HepG2 (cell line): ENCODE data around the gene TLCD3B. TPM values are rescaled to one million over a fixed set of nuclear protein-coding genes. Genes with fewer than 3 reads are reported as not detected.

ENCODE experiments used
- CREM ChIP-seq, 2 experiments: sonication (generic) in 1 of 2; formaldehyde crosslinking in 1 of 2; IDR thresholded peaks; 2 replicates each; pipeline versions ENCODE4 v1.4.0 to v1.6.1; 2016 to 2020; ENCODE audit warnings: antibody characterized with exemption in 1 of 2, mild to moderate bottlenecking in 1 of 2, missing genetic modification reagents in 1 of 2
- DMTF1 ChIP-seq: sonication (generic); formaldehyde crosslinking; IDR thresholded peaks from 2 replicates; pipeline ENCODE4 v1.4.0; 2020; ENCODE audit warnings: mild to moderate bottlenecking, missing genetic modification reagents
- ELF4 ChIP-seq: sonication (generic); formaldehyde crosslinking; IDR thresholded peaks from 2 replicates; pipeline ENCODE4 v1.5.0; 2020; ENCODE audit warnings: missing genetic modification reagents, mild to moderate bottlenecking, moderate library complexity, borderline replicate concordance
- HOXA3 ChIP-seq: sonication (generic); formaldehyde crosslinking; IDR thresholded peaks from 2 replicates; pipeline ENCODE4 v1.5.0; 2020; ENCODE audit warnings: missing genetic modification reagents
- HOXA5 ChIP-seq: sonication (generic); formaldehyde crosslinking; IDR thresholded peaks from 2 replicates; pipeline ENCODE4 v1.4.0; 2020; ENCODE audit warnings: missing genetic modification reagents
- KAT8 ChIP-seq: IDR thresholded peaks from 2 replicates; pipeline ENCODE4 v1.6.1; 2016; ENCODE audit warnings: missing genetic modification reagents, missing compliant biosample characterization
- PHF8 ChIP-seq: sonication (generic); formaldehyde crosslinking; IDR thresholded peaks from 2 replicates; pipeline ENCODE4 v1.5.0; 2020; ENCODE audit warnings: missing genetic modification reagents
- SMYD3 ChIP-seq: sonication (generic); formaldehyde crosslinking; IDR thresholded peaks from 2 replicates; pipeline ENCODE4 v1.8.1; 2023; ENCODE audit warnings: mild to moderate bottlenecking, missing genetic modification reagents
- SP4 ChIP-seq: sonication (generic); formaldehyde crosslinking; IDR thresholded peaks from 2 replicates; pipeline ENCODE4 v1.8.1; 2023; ENCODE audit warnings: mild to moderate bottlenecking, missing genetic modification reagents
- ZNF737 ChIP-seq: sonication (generic); formaldehyde crosslinking; IDR thresholded peaks from 2 replicates; pipeline ENCODE4 v1.5.0; 2020; ENCODE audit warnings: missing genetic modification reagents, mild to moderate bottlenecking, borderline replicate concordance
- ZSCAN9 ChIP-seq: IDR thresholded peaks from 2 replicates; pipeline ENCODE4 v1.6.1; 2016; ENCODE audit warnings: borderline replicate concordance
- polyA plus RNA-seq, 8 experiments: library from polyadenylated mRNA; depleted of rRNA in 3 of 8; stranded (reverse) in 7 of 8; unstranded in 1 of 8; fragments of >200 nt; fragmentation: Illumina TruSeq in 4 of 8; extraction: Trizol in 4 of 8; gene quantifications; 2 replicates each; pipeline versions ENCODE4 v1.2.1 to v1.2.3, GENCODE V29; 2011 to 2016; ENCODE audit warnings: low read depth in 4 of 8, missing spikeins in 1 of 8, mixed read lengths in 1 of 8; ENCODE audit not compliant: insufficient read depth in 1 of 8
- total RNA-seq, 5 experiments: library from RNA; depleted of rRNA; stranded (reverse); fragments of >200 nt; fragmentation: Illumina TruSeq; extraction: Trizol; gene quantifications; 2 replicates each; pipeline ENCODE4 v1.2.3, GENCODE V29; 2016; ENCODE audit warnings: low read depth in 1 of 5
- TF ChIP-seq, protein P1 (sequence below): sonication (generic); formaldehyde crosslinking; conservative IDR thresholded peaks from 2 replicates; pipeline ENCODE4 v1.8.0; 2022; ENCODE audit warnings: mild to moderate bottlenecking, moderate library complexity, missing genetic modification reagents
- TF ChIP-seq, protein P2 (sequence below): sonication (generic); formaldehyde crosslinking; IDR thresholded peaks from 2 replicates; pipeline ENCODE4 v1.9.0; 2021; ENCODE audit warnings: missing genetic modification reagents, borderline replicate concordance
- TF ChIP-seq, protein P3 (sequence below): sonication (generic); formaldehyde crosslinking; IDR thresholded peaks from 2 replicates; pipeline ENCODE4 v1.5.0; 2020; ENCODE audit warnings: mild to moderate bottlenecking, missing genetic modification reagents
- TF ChIP-seq, protein P4 (sequence below), 2 experiments: sonication (generic) in 1 of 2; formaldehyde crosslinking in 1 of 2; IDR thresholded peaks; 2 replicates each; pipeline versions ENCODE4 v1.5.1 to v1.6.1; 2011 to 2020; ENCODE audit warnings: borderline replicate concordance in 1 of 2, low read depth in 1 of 2, low read length in 1 of 2, mild to moderate bottlenecking in 1 of 2, missing genetic modification reagents in 1 of 2, moderate library complexity in 1 of 2

The TLCD3B gene
- total and polyA plus RNA-seq, 2 of the 13 experiments (the other 11 are each of a cell fraction or from before 2014, with no cell fraction given) = not detected

GRCh38 chr16:30075503-30076275 lies 44.6 kb upstream of the TLCD3B start, which contains the start of gene PPP4C (continued):
- TF ChIP-seq, protein P1, sequence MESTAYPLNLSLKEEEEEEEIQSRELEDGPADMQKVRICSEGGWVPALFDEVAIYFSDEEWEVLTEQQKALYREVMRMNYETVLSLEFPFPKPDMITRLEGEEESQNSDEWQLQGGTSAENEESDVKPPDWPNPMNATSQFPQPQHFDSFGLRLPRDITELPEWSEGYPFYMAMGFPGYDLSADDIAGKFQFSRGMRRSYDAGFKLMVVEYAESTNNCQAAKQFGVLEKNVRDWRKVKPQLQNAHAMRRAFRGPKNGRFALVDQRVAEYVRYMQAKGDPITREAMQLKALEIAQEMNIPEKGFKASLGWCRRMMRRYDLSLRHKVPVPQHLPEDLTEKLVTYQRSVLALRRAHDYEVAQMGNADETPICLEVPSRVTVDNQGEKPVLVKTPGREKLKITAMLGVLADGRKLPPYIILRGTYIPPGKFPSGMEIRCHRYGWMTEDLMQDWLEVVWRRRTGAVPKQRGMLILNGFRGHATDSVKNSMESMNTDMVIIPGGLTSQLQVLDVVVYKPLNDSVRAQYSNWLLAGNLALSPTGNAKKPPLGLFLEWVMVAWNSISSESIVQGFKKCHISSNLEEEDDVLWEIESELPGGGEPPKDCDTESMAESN (CRISPR knock-in tag) = peak; percentile 65; the same call in 1 of the 2 replicates
- TF ChIP-seq, protein P2, sequence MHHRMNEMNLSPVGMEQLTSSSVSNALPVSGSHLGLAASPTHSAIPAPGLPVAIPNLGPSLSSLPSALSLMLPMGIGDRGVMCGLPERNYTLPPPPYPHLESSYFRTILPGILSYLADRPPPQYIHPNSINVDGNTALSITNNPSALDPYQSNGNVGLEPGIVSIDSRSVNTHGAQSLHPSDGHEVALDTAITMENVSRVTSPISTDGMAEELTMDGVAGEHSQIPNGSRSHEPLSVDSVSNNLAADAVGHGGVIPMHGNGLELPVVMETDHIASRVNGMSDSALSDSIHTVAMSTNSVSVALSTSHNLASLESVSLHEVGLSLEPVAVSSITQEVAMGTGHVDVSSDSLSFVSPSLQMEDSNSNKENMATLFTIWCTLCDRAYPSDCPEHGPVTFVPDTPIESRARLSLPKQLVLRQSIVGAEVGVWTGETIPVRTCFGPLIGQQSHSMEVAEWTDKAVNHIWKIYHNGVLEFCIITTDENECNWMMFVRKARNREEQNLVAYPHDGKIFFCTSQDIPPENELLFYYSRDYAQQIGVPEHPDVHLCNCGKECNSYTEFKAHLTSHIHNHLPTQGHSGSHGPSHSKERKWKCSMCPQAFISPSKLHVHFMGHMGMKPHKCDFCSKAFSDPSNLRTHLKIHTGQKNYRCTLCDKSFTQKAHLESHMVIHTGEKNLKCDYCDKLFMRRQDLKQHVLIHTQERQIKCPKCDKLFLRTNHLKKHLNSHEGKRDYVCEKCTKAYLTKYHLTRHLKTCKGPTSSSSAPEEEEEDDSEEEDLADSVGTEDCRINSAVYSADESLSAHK (CRISPR knock-in tag) = no peak
- peak; percentile 98 for TF ChIP-seq HOXA3 (CRISPR knock-in tag)
- TF ChIP-seq ZSCAN9 (CRISPR knock-in tag) = no peak
- TF ChIP-seq KAT8 = peak; percentile 97
- TF ChIP-seq DMTF1 (CRISPR knock-in tag) = 0 out of 2 replicates have a peak, but pooled peaks have one; percentile 13
- 0 out of 2 replicates have a peak, but pooled peaks have one; percentile 45 for TF ChIP-seq SMYD3 (CRISPR knock-in tag)
- TF ChIP-seq PHF8 (CRISPR knock-in tag) = peak; percentile 82
- TF ChIP-seq, protein P3, sequence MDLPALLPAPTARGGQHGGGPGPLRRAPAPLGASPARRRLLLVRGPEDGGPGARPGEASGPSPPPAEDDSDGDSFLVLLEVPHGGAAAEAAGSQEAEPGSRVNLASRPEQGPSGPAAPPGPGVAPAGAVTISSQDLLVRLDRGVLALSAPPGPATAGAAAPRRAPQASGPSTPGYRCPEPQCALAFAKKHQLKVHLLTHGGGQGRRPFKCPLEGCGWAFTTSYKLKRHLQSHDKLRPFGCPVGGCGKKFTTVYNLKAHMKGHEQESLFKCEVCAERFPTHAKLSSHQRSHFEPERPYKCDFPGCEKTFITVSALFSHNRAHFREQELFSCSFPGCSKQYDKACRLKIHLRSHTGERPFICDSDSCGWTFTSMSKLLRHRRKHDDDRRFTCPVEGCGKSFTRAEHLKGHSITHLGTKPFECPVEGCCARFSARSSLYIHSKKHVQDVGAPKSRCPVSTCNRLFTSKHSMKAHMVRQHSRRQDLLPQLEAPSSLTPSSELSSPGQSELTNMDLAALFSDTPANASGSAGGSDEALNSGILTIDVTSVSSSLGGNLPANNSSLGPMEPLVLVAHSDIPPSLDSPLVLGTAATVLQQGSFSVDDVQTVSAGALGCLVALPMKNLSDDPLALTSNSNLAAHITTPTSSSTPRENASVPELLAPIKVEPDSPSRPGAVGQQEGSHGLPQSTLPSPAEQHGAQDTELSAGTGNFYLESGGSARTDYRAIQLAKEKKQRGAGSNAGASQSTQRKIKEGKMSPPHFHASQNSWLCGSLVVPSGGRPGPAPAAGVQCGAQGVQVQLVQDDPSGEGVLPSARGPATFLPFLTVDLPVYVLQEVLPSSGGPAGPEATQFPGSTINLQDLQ (CRISPR knock-in tag) = peak; percentile 68; the same call in 1 of the 2 replicates
- TF ChIP-seq SP4 = peak; percentile 28; the same call in 1 of the 2 replicates
- TF ChIP-seq, protein P4, sequence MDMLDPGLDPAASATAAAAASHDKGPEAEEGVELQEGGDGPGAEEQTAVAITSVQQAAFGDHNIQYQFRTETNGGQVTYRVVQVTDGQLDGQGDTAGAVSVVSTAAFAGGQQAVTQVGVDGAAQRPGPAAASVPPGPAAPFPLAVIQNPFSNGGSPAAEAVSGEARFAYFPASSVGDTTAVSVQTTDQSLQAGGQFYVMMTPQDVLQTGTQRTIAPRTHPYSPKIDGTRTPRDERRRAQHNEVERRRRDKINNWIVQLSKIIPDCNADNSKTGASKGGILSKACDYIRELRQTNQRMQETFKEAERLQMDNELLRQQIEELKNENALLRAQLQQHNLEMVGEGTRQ (IDR thresholded peaks at IDR 0.05; ENCODE audit: low read depth, low read length) = no peak
- TF ChIP-seq, protein P4 (CRISPR knock-in tag; IDR thresholded peaks at IDR 0.05; ENCODE audit: borderline replicate concordance) = peak; percentile 32; the same call in 1 of the 2 replicates
- TF ChIP-seq ELF4 (CRISPR knock-in tag) = peak; percentile 98
- TF ChIP-seq ZNF737 (CRISPR knock-in tag) = no peak
- TF ChIP-seq CREM (IDR thresholded peaks at IDR 0.05) = peak; percentile 94
- TF ChIP-seq CREM (CRISPR knock-in tag; IDR thresholded peaks at IDR 0.05) = peak; percentile 60
- 0 out of 2 replicates have a peak, but pooled peaks have one; percentile 22 for TF ChIP-seq HOXA5
